ENCODE data around the gene SPATA1.

Gene SPATA1

DNA sequence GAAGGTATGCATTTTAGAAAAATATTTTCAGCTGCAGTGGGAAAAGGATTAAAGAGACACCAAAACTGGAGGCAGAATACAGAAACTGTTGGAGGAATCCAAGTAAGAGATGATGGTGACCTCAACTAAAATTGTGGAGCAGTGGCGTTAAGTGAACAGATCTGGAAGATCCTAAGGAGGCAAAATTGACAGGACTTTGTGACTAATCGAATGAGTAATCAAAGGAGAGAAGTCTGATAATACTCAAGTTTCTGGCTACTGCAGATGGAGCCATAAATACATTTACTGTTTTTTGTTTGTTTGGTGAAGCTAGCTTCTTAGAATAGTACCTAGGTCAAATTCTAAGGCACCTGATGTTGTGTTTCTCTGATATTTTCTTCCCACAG, 65.0 kb downstream of the SPATA1 start:
- DNase-seq (ENCODE audit: low spot score), result no peak
- in situ Hi-C loops (cut with MboI; ENCODE audit: low pct_unique_long_range_greater_than_20kb, low sequenced_read_pairs, unreplicated experiment), result no loop called here
- TF ChIP-seq, protein P1, sequence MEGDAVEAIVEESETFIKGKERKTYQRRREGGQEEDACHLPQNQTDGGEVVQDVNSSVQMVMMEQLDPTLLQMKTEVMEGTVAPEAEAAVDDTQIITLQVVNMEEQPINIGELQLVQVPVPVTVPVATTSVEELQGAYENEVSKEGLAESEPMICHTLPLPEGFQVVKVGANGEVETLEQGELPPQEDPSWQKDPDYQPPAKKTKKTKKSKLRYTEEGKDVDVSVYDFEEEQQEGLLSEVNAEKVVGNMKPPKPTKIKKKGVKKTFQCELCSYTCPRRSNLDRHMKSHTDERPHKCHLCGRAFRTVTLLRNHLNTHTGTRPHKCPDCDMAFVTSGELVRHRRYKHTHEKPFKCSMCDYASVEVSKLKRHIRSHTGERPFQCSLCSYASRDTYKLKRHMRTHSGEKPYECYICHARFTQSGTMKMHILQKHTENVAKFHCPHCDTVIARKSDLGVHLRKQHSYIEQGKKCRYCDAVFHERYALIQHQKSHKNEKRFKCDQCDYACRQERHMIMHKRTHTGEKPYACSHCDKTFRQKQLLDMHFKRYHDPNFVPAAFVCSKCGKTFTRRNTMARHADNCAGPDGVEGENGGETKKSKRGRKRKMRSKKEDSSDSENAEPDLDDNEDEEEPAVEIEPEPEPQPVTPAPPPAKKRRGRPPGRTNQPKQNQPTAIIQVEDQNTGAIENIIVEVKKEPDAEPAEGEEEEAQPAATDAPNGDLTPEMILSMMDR (IDR thresholded peaks at IDR 0.05; ENCODE audit: extremely low read depth, insufficient read depth, missing control alignments), result no peak

DNA sequence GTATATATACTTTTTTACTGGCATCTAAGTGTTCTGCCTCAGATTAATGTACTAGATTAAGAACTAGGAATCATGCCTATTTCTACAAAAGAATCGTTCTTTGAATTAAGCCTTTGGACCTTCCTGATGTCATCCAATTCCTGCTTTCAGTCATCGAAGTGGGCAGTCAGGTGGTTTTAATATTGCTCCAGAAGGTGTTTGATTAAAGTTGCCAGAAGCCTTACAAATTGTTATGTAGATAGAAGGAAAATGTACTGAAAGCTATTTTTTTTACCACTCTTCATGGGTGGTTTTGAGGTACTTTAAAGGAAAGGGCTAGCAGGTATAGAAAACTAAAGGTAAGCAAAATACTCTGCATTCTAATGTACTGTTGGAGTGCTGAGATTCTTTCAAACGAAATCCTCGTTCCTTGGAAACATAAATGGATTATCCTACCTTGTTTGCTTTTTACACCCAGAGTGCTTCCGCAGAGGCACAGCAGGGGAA, 67.3 kb downstream of the SPATA1 start:
- peak; percentile 17 for DNase-seq (ENCODE audit: low spot score)
- TF ChIP-seq, protein P1 (IDR thresholded peaks at IDR 0.05; ENCODE audit: extremely low read depth, insufficient read depth, missing control alignments), result no peak
- in situ Hi-C loops (cut with MboI; ENCODE audit: low pct_unique_long_range_greater_than_20kb, low sequenced_read_pairs, unreplicated experiment), result no loop called here

DNA sequence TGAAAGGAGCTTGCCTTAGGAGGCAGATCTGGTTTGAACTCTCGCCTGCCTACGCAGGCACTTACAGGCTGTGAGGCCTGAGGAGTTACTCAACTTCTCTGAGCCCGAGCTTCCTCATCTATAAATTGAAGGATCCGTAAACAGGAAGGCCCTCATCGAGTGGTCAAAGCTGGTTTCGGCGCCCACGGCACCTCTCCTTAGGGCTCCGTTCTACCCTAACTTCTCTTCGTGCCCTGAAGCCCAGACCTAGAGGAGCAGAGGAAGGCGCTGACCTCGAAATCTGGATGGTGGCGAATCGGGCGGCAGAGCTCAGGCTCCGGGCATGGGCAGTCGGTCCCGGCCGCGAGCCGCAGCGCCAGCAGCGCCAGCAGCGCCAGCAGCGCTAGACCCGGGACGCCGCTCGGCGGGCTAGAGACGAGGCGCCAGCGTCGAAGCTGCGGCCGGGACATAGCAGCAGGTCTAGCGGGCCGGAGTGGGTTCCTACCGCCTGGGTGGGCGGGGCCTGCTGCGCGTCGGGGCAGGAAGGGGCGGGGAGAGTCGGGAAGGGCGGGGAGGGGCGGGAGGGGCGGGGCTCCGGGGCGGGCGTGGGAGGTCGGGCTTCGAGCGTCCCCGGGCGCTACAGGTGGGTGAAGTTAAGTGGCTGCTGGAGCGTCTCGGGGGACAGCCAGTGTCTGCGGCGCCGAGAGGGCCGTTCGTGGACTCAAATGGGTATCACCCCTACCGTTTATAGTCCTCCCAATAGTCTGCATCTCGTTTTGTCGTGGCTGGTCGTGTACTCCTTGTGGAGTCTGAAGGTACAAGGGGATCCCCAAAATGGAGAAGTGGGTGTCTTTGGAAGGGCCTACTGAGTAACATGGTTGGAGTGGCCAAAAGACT, 68.0 kb downstream of the SPATA1 start, which contains the start of gene CTBS:
Gene CTBS, minus strand, starts transcription at position 474 of the 876 bp plus-strand sequence. Its CDS starts 25 bp downstream, at position 449.
- TF ChIP-seq, protein P1 (IDR thresholded peaks at IDR 0.05; ENCODE audit: extremely low read depth, insufficient read depth, missing control alignments), result no peak
- in situ Hi-C loops (cut with MboI; ENCODE audit: low pct_unique_long_range_greater_than_20kb, low sequenced_read_pairs, unreplicated experiment), result no loop called here
- peak; percentile 97 for DNase-seq (ENCODE audit: low spot score)

DNA sequence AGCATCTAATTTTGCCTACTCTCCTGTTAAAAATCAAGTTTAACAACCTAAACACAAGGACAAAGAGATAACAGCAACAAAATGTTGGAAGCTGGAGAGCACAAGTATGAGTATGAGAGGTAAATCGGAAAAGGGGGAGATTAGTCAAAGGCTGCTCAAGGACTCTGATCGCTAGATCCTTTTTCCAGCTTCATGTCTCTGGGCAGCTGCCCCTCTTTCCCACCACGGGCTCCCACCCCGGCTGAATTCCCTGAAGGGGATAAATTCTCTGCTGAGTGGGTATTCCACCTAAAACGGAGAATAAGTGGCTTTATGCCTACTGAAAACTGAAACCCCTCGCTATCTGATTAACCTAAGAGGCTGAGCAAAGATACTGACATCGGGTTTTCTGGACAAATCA, 68.8 kb downstream of the SPATA1 start:
- in situ Hi-C loops (cut with MboI; ENCODE audit: low pct_unique_long_range_greater_than_20kb, low sequenced_read_pairs, unreplicated experiment), result no loop called here
- DNase-seq (ENCODE audit: low spot score), result peak; percentile 14
- TF ChIP-seq, protein P1 (IDR thresholded peaks at IDR 0.05; ENCODE audit: extremely low read depth, insufficient read depth, missing control alignments), result no peak

DNA sequence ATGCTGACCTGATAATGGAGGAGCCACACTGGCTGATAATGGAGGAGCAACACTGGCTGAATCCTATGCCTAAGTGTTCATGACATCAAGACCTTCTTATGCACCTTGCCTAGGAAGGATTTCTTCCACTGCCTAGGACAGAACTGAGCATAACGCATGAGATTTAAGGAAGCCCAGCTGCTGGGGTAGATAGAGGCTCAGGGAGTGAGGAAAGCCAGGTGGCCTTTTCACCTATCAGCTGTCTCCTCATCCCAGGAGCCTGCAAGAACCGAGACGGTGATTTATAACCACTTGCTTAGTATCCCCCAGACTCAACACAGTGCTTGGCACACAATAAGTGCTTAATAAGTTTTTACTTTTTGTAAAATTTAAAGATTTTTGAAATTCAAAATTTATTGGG, 75.5 kb downstream of the SPATA1 start:
- TF ChIP-seq, protein P1 (IDR thresholded peaks at IDR 0.05; ENCODE audit: extremely low read depth, insufficient read depth, missing control alignments), result no peak
- DNase-seq (ENCODE audit: low spot score), result no peak
- in situ Hi-C loops (cut with MboI; ENCODE audit: low pct_unique_long_range_greater_than_20kb, low sequenced_read_pairs, unreplicated experiment), result no loop called here

DNA sequence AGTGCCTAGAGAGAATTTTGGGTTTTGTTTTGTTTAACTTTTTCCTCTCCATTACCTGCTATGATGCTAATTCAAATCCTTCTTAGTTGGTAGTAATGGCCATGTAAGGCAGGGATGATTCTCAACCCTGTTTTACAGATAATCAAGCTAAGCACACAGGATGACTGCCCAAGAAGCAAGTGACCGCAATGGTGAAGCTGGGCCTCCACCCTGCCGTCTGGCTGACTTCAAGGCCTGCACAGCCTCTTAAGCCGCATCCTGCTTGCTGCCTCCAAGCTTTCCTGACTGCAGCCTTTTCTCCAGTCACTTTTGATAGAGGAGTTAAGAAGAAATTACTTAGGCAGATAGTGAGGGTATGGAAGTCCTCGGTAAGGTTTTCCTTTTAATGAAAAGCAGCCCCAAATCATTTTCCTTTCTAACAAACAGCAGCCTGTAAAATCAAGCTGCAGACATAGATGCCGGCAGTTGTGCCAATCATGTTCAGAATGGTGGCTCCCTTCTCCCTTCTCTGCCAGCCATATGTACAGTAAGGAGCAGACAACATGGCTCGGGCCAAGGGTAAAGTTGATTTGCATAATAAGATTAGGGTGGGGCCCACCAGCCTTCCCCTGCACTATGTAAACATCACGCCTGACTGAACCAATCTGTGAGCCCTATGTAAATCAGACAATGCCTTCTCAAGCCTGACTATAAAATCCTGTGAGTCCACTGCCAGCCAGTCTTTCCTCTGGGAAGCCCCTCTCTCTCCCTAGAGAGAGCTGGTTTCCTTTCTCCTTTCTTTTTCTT, 76.8 kb downstream of the SPATA1 start:
- DNase-seq (ENCODE audit: low spot score), result no peak
- in situ Hi-C loops (cut with MboI; ENCODE audit: low pct_unique_long_range_greater_than_20kb, low sequenced_read_pairs, unreplicated experiment), result no loop called here
- TF ChIP-seq, protein P1 (IDR thresholded peaks at IDR 0.05; ENCODE audit: extremely low read depth, insufficient read depth, missing control alignments), result no peak
